OCI-LY7 (cell line): ENCODE results near the gene MATR3. TPM values are rescaled to one million over a fixed set of nuclear protein-coding genes. Genes with fewer than 3 reads are reported as not detected.

Source experiments
- BruUV-seq: library from RNA; stranded (reverse); fragments of 400-500 nt; replicated peaks from 2 replicates; lab custom pipeline; 2021; lab: Mats Ljungman, UMichigan
- CTCF ChIA-PET: fragments of 300-600 bp; sonication (Branson Sonifier 250); formaldehyde crosslinking; loops from one replicate; lab custom pipeline; 2022; ENCODE audit warnings: antibody characterized with exemption; ENCODE audit not compliant: unreplicated experiment; lab: Charles Lee
- POLR2A ChIA-PET: fragments of 300-600 bp; sonication (Branson Sonifier 250); formaldehyde crosslinking; loops from one replicate; lab custom pipeline; 2022; ENCODE audit warnings: antibody characterized with exemption; lab: Charles Lee
- DNase-seq: peaks from one replicate; pipeline ENCODE4 v3.0.0-alpha.2; 2015; ENCODE audit warnings: low spot score
- H2AFZ ChIP-seq: fragments of 200-600 bp; sonication (generic), shearing (Covaris generic); 2 replicates; pipeline ENCODE4 v1.6.1; 2014; ENCODE audit warnings: mild to moderate bottlenecking, antibody characterized with exemption, low read length, moderate library complexity
- H3K27ac ChIP-seq: fragments of 200-600 bp; sonication (generic); 2 replicates; pipeline ENCODE4 v1.5.1; 2014; ENCODE audit warnings: mixed run types, low read depth, mild to moderate bottlenecking, moderate library complexity, low read length, inconsistent platforms; ENCODE audit not compliant: poor library complexity, severe bottlenecking
- H3K36me3 ChIP-seq: fragments of 200-600 bp; sonication (generic); 2 replicates; pipeline ENCODE4 v1.6.1; 2014; ENCODE audit warnings: mild to moderate bottlenecking, antibody characterized with exemption, low read length, moderate library complexity, mixed read lengths; ENCODE audit not compliant: insufficient read depth
- H3K4me1 ChIP-seq: fragments of 200-600 bp; sonication (generic); 2 replicates; pipeline ENCODE4 v1.5.1; 2014; ENCODE audit warnings: mild to moderate bottlenecking, low read length; ENCODE audit not compliant: insufficient read depth, poor library complexity, severe bottlenecking
- H3K4me2 ChIP-seq: fragments of 200-600 bp; sonication (generic); 2 replicates; pipeline ENCODE4 v1.6.1; 2014; ENCODE audit warnings: mild to moderate bottlenecking, low read length
- H3K4me3 ChIP-seq: fragments of 200-600 bp; sonication (generic); 2 replicates; pipeline ENCODE4 v1.5.1; 2014; ENCODE audit warnings: mild to moderate bottlenecking, low read depth, low read length; ENCODE audit not compliant: poor library complexity, severe bottlenecking
- H3K79me2 ChIP-seq: fragments of 200-600 bp; sonication (generic); 2 replicates; pipeline ENCODE4 v1.6.1; 2016; ENCODE audit warnings: low read depth, mild to moderate bottlenecking, low read length, moderate library complexity, mixed read lengths; ENCODE audit not compliant: insufficient read depth
- H3K9me2 ChIP-seq: fragments of 200-600 bp; sonication (generic); 2 replicates; pipeline ENCODE4 v1.6.1; 2016; ENCODE audit warnings: mild to moderate bottlenecking, low read length, mixed read lengths; ENCODE audit not compliant: insufficient read depth
- H3K9me3 ChIP-seq: fragments of 200-600 bp; sonication (generic); 2 replicates; pipeline ENCODE4 v1.6.1; 2014; ENCODE audit warnings: mild to moderate bottlenecking, mixed run types, low read length, mixed read lengths
- H4K20me1 ChIP-seq: fragments of 200-600 bp; sonication (generic); 2 replicates; pipeline ENCODE4 v1.6.1; 2014; ENCODE audit warnings: mild to moderate bottlenecking, antibody characterized with exemption, low read length, moderate library complexity, mixed read lengths; ENCODE audit not compliant: insufficient read depth
- EZH2phosphoT487 ChIP-seq: fragments of 200-600 bp; sonication (generic); IDR thresholded peaks from 2 replicates; pipeline ENCODE4 v1.6.1; 2018; ENCODE audit warnings: low read depth, borderline replicate concordance, mild to moderate bottlenecking, mixed run types, antibody characterized with exemption, low read length, moderate library complexity, mixed read lengths
- intact Hi-C: fragments of 100-400 bp; cut with micrococcal nuclease; formaldehyde crosslinking; loops from one replicate; pipeline ENCODE4 v1.10.0; 2022; ENCODE audit not compliant: unreplicated experiment
- total RNA-seq, 2 experiments: library from RNA; depleted of rRNA in 1 of 2; stranded (reverse); fragments of >200 nt in 1 of 2; shearing (Covaris generic) in 1 of 2; gene quantifications; 2 replicates each; pipeline ENCODE4 v1.2.3, GENCODE V29; 2014 to 2022
- TF ChIP-seq, protein P1 (sequence below): fragments of 200-600 bp; sonication (generic); conservative IDR thresholded peaks from 2 replicates; pipeline ENCODE4 v1.5.1; 2014; ENCODE audit warnings: mild to moderate bottlenecking, antibody characterized with exemption, low read length, moderate library complexity, mixed read lengths

Gene MATR3
- total RNA-seq, 2 experiments from 2014 or later, result 205 to 270 TPM

GRCh38 chr5:139246394-139246793, 47.1 kb upstream of the MATR3 start:
- no TSS peak for BruUV-seq
- Histone ChIP-seq H3K4me3 (no peak overlapping the region), H3K79me2 (no peaks in the 10 kb centered on the region), H3K4me1 (peaks cover 4% of the 10 kb centered on the region), H4K20me1 (no peaks in the 10 kb centered on the region), H3K4me2 (no peak overlapping the region), H3K9me3 (no peaks in the 10 kb centered on the region), H3K9me2 (no peaks in the 10 kb centered on the region), H3K36me3 (no peaks in the 10 kb centered on the region), H3K27ac (no peak overlapping the region), H2AFZ (no peak overlapping the region)
- TF ChIP-seq, protein P1, sequence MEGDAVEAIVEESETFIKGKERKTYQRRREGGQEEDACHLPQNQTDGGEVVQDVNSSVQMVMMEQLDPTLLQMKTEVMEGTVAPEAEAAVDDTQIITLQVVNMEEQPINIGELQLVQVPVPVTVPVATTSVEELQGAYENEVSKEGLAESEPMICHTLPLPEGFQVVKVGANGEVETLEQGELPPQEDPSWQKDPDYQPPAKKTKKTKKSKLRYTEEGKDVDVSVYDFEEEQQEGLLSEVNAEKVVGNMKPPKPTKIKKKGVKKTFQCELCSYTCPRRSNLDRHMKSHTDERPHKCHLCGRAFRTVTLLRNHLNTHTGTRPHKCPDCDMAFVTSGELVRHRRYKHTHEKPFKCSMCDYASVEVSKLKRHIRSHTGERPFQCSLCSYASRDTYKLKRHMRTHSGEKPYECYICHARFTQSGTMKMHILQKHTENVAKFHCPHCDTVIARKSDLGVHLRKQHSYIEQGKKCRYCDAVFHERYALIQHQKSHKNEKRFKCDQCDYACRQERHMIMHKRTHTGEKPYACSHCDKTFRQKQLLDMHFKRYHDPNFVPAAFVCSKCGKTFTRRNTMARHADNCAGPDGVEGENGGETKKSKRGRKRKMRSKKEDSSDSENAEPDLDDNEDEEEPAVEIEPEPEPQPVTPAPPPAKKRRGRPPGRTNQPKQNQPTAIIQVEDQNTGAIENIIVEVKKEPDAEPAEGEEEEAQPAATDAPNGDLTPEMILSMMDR, result no peak
- TF ChIP-seq EZH2phosphoT487, result no peak
- ChIA-PET POLR2A (interaction anchor here (0.6 to 1.1 kb wide), 2 partner anchors 11 to 58 kb away, joined by 3 to 4 read pairs; no protein-coding TSS in a partner anchor), CTCF (no interaction called here)
- intact Hi-C loops, result no loop called here
- DNase-seq, result no peak

DNA sequence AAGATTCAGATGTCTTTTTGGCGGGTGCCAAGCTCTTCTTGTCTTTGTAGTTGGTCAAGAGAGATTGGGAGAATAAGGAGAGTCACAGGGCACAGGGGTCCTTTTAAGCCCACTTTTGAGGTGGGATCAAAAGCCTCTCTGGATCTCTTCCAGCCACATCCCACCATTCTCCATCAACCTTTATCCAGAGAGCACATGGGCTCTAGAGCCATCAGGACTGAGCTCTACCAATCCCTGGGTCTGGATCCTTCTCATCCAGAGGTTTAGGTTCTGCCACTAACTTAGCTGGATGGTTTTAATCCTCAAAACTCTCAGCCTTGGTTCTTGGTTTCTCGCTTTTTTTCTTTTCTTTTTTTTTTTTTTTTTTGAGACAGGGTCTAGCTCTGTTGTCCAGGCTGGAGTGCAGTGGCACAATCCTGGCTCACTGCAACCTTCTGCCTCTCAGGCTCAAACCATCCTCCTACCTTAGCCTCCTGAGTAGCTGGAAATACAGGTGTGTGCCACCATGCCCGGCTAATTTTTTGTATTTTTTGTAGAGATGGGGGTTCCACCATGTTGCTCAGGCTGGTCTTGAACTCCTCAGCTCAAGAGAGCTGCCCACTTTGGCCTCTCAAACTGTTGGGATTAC, 44.6 kb upstream of the MATR3 start:
- Histone ChIP-seq H3K4me2 (no peak overlapping the region), H3K27ac (no peak overlapping the region), H4K20me1 (no peaks in the 10 kb centered on the region), H3K9me2 (no peaks in the 10 kb centered on the region), H3K9me3 (no peaks in the 10 kb centered on the region), H3K79me2 (no peaks in the 10 kb centered on the region), H3K4me3 (no peak overlapping the region), H3K4me1 (peaks cover 4% of the 10 kb centered on the region), H3K36me3 (no peaks in the 10 kb centered on the region), H2AFZ (no peak overlapping the region)
- CTCF ChIA-PET, result no interaction called here
- intact Hi-C loops, result no loop called here
- DNase-seq, result no peak
- BruUV-seq, result no TSS peak
- POLR2A ChIA-PET, result interaction anchor here (0.6 kb wide), 2 partner anchors 61 to 1009 kb away, joined by 3 read pairs; no protein-coding TSS in a partner anchor
- no peak for TF ChIP-seq EZH2phosphoT487
- TF ChIP-seq, protein P1, result no peak

DNA sequence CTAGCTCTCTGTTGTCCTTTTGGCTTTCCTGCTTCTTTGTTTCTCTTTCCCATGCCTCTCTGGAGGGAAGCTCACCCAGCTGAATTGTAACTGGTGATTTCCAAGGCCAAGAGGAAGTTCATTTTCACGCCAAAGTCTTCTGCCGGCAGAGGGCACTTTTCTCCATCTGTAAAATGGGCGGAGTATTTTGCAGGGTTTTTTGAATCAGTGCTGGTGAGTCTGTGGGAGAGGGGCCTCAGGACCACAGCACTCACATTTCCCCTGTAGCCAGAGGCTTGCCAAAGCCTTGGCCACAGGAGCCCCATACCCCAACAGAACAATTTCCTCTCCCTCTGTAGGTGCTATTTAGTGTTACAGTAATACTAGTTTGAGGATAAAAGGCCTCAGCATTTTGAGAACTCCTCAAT, 42.3 kb upstream of the MATR3 start:
- H3K4me3 ChIP-seq, result no peak overlapping the region
- no TSS peak for BruUV-seq
- intact Hi-C loops, result loop anchor here (1.0 kb wide), 2 partner anchors 90 to 141 kb away; partner anchors contain the start of gene PAIP2
- peaks cover 4% of the 10 kb centered on the region for H3K4me1 ChIP-seq
- no peak overlapping the region for H3K27ac ChIP-seq
- ChIA-PET POLR2A (interaction anchor here (0.6 to 1.0 kb wide), 8 partner anchors 13 to 151 kb away, joined by 3 to 6 read pairs (median 3); partner anchors contain the start of gene SIL1), CTCF (interaction anchor here (0.6 to 1.1 kb wide), 5 partner anchors 10 to 849 kb away, joined by 3 to 4 read pairs (median 3); partner anchors contain the start of gene MZB1)
- no peak overlapping the region for H3K4me2 ChIP-seq
- no peaks in the 10 kb centered on the region for H4K20me1 ChIP-seq
- H3K79me2 ChIP-seq, result no peaks in the 10 kb centered on the region
- TF ChIP-seq, protein P1, result peak; percentile 87
- no peak for TF ChIP-seq EZH2phosphoT487
- no peaks in the 10 kb centered on the region for H3K36me3 ChIP-seq
- no peaks in the 10 kb centered on the region for H3K9me3 ChIP-seq
- peak; percentile 67 for DNase-seq
- H2AFZ ChIP-seq, result peak overlapping the region; percentile 85; the same call in 1 of the 2 replicates
- no peaks in the 10 kb centered on the region for H3K9me2 ChIP-seq
